ENCODE results near the gene MRPS6. TPM values are rescaled to one million over a fixed set of nuclear protein-coding genes. Genes with fewer than 3 reads are reported as not detected.

MRPS6 gene
- total RNA-seq, 1 donor from 2014 or later = 21.5 TPM

DNA sequence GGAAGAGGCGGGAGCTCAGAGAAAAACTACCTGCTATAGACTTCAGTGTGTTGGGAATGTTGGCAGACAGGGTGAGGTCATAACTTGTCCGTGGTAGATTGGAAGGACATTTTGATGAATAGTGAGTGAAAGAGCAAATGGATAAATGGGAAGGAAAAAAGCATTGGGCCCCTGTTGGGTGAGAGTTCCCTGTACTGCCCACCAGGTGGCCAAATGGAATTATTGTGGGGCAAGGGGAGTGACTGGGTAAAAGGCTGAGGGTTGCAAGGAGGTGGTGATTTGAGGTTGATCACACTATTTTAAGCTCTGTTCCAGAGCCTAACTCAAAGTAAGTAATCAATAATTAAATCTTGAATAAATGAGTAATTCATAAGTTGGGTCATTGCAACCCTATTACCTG lies 60.4 kb downstream of the MRPS6 start:
- DNase-seq = no peak

DNA sequence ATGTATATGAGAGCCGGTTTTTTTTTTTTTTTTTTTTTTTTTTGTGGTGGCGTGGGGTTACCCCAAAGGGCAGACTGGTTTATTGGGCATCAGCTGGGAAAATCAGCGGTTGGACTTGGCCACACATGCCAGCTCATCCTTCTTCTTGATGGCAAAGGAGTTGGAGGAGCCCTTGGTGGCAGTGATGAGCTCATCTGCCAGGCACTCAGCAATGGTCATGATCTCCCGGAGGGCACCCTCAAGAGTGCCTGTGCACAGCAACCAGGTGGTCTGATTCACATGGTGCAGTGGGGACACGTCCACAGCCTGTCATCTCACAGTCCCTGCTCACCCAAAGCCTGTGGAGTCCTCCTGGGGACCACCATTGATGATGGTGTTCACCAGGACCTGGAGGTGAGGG lies 62.0 kb downstream of the MRPS6 start:
- DNase-seq = no peak

DNA sequence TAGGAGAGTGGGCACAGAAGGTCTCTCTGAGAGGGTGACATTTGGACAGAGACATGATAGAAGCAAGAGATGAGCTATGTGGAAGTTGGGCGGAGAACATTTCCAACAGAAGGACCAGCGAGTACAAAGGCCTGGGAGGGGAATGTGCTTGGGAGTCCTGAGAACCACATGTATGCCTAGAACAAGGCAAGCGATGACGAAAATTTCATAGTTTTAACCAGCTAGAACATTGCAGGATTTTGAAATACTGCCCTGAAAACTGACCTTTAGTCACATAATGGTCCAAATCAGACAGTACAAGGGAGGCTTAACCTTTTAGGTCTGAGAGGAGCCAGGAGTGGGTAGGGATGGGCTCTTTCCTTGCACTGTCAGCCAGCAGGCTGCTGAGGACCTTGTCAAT lies 68.0 kb downstream of the MRPS6 start:
- no peak for DNase-seq

DNA sequence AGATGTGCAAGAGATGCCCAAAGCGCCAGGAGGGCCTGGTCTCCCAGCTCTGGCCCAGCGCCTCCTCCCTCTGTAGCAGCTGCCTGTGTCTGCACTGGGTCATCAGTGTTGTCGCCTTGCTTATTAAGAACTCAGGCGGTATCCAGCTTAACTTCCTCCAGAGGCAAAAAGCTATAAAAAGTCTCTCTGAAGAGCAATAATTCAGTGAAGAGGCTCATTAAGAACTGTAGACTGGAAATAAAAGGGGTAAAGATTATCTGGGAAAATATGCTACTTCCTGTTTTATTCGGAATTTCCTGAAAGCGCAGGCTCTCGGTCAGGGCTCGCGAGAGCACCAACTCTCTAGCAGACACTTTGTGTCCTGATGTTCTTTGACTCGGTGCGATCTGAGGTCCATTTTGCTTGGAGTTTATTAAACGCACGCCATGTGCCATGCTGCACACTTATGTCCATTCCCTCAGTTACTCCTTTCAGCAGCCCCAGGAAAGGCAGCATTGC lies 70.4 kb downstream of the MRPS6 start:
- DNase-seq = no peak

DNA sequence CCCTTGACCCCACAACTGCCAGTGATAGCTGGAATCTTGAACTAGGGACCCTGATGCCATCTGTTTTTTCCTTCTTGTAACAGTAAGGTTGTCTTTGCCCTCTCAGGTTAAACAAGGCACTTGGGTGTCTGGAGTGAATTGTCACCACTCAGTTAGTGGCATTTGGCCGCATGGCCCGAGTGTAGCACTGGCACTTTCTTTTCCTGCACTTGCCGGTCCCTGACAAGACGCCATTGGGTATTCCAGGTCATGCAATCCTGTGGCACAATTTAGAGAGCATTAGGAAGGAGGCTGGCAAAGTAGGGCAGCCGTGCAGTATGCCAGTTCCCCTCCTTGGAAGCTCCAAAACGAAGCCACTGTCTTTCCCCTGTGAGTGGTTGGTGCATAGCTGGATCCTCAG lies 70.8 kb downstream of the MRPS6 start:
- DNase-seq = no peak

DNA sequence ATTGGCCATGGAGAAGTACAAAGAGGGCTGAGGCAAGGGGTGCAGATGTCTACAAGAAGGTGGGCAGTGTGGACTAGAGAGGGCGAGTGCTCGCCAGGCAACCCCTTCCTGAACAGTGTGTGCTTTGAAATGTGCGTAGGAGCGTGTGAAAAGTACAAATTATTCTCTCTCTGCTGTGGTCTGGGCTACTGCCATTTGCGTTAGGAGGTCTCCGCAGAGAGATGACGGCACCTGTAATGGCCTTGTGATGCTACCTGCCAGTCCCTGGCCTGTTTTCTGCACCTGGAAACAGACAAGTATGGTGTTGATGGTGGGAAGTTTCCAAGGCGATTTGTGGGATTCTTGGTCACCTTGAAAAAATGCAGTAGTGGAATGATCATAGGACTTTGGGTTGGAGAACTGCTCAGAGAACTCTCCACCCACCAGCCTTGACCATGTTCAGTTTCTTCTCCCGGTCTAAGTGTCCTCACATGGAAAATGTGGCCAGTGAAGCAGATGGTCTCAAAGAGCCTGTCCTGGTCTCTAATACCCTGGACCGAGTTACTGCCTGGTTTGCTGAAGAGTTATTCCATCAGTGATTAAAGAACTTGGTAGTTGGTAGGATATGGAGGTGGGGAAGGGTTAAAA lies 74.5 kb downstream of the MRPS6 start:
- DNase-seq = no peak

DNA sequence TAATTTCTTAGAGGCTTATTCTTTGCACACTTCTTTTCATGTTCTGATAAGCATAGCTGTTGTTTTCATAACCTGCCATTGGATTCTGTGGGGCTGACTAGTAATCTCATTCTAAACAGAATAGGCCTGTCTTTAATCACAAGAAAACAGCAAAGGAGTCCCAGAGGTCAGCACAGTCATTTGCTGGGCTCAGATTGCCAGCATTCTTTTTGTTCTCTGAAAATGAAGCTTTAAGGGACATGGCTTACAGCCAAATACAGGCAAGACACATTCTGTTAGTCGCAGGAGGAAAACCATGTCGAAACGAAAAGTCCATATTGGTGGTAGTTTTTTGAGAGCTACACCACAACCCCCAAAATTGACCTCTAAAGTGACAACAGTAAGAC lies 75.0 kb downstream of the MRPS6 start:
- no peak for DNase-seq

DNA sequence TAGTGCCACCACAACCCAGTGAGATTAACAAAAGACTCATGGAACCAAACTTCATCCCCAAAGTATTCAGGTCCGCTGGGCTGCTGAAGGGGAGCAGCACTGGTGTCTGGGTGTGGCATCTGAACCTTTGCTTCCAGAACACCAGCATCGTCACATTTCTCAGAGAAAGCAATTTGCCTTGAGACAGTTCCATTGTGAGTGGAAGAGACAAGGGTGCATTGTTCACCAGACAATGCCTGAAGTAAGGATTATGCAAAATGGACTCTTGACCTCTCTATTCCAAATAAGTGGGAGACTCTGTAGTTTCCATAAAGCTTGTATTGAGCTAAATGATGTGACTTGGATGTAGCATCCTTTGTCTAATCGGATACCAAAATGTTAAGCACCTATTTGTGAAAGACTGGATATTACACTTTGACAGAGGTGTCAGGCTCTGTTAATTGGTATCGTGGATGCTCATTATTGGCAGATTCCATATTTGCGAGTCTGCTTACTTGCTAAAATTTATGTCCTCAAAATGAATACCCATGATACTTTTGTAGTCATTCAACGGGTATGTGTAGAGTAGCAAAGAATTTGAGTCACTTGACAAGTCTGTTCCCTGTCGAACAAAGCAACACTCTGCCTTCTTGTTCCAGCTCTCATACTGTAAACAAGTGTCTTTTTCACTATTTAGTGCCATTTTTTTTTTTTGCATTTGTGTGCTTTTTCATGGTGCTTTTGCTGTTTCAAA lies 75.6 kb downstream of the MRPS6 start:
- no peak for DNase-seq

DNA sequence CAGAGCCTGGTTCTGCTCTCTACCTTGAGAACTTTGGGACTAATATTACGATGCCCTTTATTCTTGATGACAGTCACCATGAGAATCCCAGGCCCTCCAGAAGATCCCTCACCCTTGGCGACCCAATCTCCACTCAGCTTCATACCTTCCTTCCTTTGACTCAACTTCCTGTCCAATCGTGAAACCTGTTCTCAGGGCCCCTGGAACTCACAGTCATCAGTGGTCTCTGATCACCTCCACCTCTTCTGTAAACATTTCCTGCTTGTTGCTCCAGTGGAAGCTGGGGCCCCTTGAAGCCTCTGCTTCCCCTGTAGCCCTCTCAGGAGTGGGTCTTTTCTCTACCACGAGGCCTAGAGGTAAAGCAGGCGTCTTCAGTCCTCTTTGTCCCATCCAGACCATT lies 79.1 kb downstream of the MRPS6 start:
- DNase-seq = no peak

DNA sequence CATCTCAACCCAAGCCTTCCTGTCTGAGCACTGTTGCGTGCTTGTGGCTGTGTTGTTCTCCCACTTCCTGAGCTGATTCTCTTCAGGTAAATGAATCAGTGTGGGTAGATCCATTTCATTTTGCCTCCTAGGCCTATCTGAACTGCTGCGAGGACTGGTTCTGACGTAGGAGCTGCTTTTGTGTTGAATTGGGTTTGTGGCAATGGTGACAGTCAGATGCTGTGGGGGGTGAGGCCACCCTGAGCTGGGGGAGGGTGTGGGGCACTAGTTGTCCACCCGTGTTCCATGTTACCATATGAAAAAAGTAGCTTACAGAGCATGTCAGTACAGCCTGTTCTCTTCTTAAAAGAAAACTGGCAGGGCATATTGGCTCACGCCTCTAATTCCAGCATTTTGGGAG lies 81.5 kb downstream of the MRPS6 start:
- DNase-seq = no peak

DNA sequence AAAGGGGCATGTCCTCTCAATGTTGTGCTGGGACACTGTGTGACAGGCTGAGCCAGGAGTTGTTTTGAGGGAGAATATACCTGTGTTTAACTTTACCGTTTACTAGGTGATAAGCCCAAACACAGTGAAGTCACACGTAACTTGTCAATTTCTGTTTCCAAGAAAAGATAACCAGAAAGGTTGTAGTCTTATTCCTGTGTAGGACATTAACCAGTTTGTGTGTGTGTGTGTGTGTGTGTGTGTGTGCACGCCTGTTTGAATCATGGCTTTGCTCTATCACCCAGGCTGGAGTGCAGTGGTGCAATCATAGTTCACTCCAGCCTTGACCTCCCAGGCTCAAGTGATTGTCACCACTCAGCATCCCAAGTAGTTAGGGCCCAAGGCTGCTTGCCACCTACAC lies 83.6 kb downstream of the MRPS6 start:
- no peak for DNase-seq

DNA sequence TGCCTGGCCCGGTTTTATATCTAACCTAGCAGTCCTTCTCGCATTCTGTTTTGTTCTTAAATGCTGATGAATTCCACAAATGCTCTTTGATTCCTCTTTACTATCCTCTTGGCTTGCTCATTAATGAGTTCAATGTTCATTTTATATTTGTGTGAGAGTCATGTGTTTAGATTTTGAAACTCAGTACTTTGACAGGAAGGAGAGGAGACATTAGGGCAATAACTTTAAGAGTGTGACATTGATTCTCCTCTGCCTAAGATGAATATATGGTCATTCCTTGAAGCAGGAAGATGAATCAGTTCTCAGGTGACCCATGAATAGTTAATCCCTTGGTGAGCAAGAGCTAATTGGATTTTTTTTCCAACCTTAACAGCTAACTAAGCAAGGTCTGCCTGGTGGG lies 84.1 kb downstream of the MRPS6 start:
- DNase-seq = no peak

DNA sequence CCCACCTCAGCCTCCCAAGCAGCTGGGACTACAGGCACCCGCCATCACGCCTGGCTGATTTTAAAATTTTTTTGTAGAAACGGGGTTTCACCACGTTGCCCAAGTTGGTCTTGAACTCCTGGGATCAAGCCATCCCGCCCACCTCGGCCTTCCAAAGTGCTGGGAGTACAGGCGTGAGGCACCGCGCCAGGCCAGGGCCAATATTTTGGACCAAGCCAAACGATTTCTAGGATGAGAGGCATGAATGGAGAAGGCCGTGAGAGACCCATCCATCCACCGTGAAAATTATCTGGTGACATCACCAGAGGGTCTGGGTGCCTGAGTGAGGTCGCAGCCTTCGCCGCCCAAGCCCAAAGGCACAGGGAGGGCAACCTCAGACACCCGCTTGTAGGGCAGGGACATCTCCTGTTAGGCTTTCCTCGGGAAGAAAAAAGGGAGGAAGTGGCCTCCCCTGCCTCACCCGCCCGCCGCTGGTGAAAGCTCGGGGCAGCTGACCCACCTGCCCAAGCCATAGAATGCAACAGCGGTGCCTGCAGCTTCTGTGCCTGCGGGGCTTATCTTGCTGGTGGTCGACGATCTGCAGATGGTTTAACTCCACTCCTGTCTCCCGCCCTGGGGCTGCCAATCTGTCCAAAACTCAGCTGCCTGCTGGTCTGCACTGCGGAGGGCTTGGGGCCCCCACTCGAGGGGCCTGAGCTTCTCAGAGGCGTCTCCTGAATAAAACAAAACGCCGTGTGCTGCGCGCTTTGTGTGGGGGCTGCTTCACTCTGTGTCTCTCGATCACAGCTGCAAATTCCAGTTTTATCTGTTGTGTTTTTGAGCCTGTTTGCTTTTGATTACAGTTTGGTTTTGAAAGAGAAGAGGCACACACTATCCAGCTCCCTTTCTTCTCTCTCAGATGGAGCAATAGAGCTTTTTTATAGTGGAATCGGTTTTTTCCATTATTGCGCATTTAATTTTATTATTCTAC lies 85.8 kb downstream of the MRPS6 start:
- no peak for DNase-seq

DNA sequence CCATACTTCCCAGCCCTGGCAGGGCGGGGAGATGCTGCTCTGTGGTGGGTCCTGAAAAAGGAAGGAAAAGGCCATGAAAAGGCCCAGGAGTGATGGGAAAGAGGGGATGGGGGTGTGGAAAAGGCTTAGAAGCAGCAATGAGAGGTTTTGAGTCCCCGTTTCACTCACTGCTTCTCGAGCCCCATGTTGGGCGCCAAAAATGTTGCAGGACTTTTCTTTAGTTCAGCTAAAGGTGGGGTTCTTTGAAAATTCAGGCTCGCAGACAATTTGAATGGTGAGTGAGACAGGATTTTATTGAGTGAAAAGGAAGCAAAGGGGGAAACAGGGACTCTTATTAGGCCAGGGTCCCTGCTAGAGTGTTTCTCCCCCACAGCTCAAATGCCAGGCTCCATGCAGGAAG lies 93.1 kb downstream of the MRPS6 start:
- no peak for DNase-seq

DNA sequence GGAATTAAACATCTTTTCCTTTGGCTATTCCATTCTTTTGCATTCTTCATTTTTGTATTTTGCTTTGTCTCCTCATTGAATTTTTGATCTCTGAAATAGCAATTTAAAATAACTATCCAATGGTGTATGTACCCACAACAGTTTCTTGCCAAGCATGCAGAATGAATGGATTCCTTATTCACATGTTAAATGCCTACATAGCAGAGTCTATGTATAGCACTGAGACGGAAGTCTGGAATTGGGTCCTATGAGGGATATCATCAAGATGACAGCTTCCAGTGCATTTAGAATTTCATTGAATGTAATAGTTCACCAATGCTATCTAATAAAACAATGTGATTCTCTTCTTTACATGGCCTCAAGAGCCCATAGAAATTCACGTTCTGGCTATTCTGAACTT lies 97.5 kb downstream of the MRPS6 start:
- no peak for DNase-seq

DNA sequence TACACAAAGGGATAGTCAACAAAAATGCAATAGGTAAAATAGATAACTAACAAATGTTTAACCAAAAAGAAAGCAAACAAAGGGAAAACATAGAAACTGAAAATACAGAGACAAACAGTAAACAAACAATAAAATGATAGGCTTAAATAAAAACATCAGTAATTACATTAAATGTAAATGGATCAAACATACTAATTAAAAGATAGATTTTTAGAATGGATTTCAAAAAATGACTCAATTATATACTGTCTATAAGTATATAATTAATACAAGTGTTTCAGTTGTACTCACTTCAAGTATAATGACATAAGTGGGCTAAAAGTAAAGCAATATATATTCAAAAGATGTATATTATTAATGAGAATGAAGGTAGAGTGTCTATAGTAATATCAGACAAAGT lies 101.1 kb downstream of the MRPS6 start:
- no peak for DNase-seq

DNA sequence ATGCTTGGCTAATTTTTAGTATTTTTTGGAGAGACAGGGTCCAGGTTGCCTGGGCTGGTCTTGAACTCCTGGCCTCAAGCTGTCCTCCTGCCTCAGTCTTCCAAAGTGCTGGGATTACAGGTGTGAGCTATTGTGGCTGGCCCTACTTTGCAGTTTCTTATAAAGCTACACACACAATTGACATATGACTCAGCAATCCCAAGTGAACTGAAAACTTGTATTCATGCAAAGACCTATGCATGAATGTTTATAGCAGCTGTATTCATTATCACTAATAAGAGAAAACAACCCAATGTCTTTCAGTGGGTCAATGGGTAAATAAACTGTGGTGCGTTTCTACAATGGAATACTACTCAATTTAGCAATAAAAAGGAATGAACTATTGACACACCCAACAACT lies 103.1 kb downstream of the MRPS6 start:
- DNase-seq = no peak

DNA sequence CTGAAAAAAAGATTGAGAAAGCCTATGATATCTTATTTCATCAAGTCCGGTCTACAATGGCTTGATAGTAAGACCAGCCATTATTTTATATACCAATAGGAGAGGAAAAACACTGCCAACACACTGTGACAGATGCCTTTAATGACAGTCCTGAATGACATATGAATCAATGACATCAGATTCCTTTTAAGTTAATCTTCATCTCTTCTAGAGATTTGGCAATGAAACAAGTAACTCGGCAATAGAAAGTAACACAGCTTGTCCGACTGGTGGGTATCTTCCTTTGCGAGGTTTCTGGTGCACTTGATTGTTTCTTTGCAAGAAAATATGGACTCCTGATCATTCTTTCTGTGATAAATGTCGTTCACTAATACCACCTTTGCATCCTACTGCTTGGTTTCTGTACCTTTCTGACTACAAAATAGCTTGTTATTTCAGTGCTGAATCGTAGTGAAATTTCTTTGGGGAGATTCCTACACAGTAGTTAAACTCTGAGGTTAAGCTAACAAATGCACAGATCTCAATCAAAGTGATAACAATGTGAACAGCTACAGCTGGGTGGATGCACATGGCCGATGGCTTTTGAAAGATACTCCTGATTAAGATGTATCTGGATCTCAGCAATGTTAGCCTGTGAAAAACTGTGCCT lies 104.7 kb downstream of the MRPS6 start:
- DNase-seq = no peak

DNA sequence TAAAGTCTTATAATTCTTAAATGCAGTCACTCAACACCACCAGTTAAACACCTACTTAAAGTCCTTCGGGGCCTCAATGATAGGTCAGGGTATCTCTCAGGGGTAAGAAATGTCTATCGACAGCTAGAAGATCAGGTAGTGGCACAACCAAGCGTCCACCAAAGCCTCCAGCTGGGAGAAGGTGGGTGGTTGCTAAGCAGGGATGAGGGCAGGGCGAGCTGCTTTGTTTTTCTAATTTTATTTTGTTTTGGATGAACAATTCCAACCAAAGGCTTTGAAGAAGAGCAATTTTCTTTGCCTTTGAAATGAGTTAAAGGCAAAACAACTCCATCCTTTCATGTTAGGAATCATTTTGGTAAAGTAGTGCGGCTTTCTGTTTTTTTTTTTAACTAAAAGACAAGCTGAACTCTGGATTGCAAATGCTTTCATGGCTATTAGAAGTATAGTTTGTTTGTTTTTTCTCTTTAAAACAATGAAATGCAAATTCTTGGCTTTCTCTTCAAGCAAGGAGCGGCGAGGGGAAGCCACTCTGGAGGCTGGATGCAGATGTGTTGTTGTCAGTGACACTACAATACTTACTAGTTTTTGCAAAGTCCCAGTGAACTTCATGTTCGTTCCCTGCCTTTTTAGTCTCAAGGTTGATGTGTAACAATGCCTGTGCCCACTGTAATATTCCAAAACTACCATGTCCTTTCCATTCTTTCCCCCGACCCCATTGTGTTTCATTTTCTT lies 106.0 kb downstream of the MRPS6 start:
- DNase-seq = no peak

DNA sequence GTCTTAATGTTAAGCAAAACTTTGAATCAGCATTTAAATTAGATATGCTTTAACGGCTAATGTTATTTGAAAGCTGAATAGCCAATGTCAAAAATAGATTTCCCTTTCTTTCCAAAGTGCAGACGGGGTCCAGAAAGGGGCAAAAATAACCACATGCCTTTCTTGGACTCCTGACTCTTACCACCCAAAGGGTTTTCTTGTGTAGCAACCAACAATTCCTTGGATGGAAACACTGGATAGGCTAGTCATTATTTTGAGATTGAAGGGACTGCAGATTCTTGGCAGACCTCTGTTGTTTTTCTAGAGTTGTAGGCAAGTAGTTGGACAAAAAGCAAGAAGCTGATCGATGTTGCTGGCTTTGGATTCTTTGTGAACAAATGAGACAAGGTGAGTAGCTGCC lies 107.0 kb downstream of the MRPS6 start:
- no peak for DNase-seq

DNA sequence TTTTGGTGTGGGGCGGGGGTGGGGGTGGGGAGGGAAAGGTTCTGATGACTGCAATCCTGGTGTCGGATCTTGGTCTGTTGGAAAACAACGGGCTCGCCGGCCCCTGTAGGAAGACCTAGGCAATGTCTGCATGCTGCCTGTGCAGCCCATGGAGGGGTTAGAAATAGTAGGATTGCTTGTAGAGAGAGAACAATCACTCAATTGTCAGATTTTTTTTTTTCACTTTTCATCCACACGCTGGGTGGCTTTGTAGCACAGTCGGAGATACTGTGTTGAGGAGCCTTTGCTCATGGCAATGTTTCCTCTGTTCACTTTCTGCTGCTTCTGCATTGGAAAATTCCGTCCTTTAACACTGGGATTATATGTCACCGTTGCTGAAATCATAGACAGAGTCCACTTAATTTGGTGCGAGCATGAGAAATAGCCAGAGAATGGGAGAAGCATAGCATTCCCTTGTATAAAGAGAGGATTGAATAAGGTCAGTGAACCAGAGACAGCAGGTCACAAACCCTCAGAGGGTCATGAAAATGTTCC lies 107.5 kb downstream of the MRPS6 start:
- DNase-seq = no peak

All from occipital lobe (tissue), 2 donors.